H54 (cell line): ENCODE results near the gene SPTSSA.
"Not testable (repeated sequence)": the region's sequence is repeated elsewhere in the genome, so short reads cannot be mapped to it uniquely, and the experiment has no call there.

Source experiments
- DNase-seq: peaks from one replicate; pipeline ENCODE4 v3.0.0; 2011; ENCODE audit warnings: low spot score, mixed read lengths; ENCODE audit not compliant: insufficient read length
- FAIRE-seq: peaks from 3 replicates; lab custom pipeline; 2011; peaks lifted over from hg19 to GRCh38; lab: Jason Lieb, UNC
- POLR2A ChIP-seq: IDR thresholded peaks from 2 replicates; pipeline ENCODE4 v1.6.1; 2011; ENCODE audit warnings: low read depth, mild to moderate bottlenecking, low read length

The SPTSSA gene

GRCh38 chr14:34425095-34425851 is 36.8 kb downstream of the SPTSSA start:
- no peak for TF ChIP-seq POLR2A
- no peak for DNase-seq
- no peak for FAIRE-seq

GRCh38 chr14:34424488-34424887 is 37.6 kb downstream of the SPTSSA start:
- no peak for TF ChIP-seq POLR2A
- no peak for FAIRE-seq
- DNase-seq = no peak

GRCh38 chr14:34423445-34423844 is 38.6 kb downstream of the SPTSSA start:
- no peak for TF ChIP-seq POLR2A
- FAIRE-seq (no peak), DNase-seq (no peak)

- DNase-seq = no peak
- no peak for TF ChIP-seq POLR2A
- FAIRE-seq = no peak
Measured at GRCh38 chr14:34420547-34421150, 41.4 kb downstream of the SPTSSA start.

- TF ChIP-seq POLR2A = no peak
- DNase-seq = no peak
- no peak for FAIRE-seq
Measured at GRCh38 chr14:34409721-34410120, 52.3 kb downstream of the SPTSSA start.

GRCh38 chr14:34407951-34408350 is 54.1 kb downstream of the SPTSSA start:
- DNase-seq (no peak), FAIRE-seq (no peak)
- TF ChIP-seq POLR2A = no peak

GRCh38 chr14:34404416-34404815 is 57.6 kb downstream of the SPTSSA start:
- FAIRE-seq = no peak
- no peak for DNase-seq

GRCh38 chr14:34403646-34404045 is 58.4 kb downstream of the SPTSSA start:
- no peak for TF ChIP-seq POLR2A
- FAIRE-seq (no peak), DNase-seq (no peak)

More at GRCh38 chr14:34404416-34404815, 57.6 kb downstream of the SPTSSA start:
- TF ChIP-seq POLR2A = no peak

- DNase-seq = no peak
- no peak for TF ChIP-seq POLR2A
- no peak for FAIRE-seq
Measured at GRCh38 chr14:34398024-34398423, 64.0 kb downstream of the SPTSSA start.

- TF ChIP-seq POLR2A = no peak
- FAIRE-seq (no peak), DNase-seq (no peak)
Measured at GRCh38 chr14:34387974-34388516, 74.0 kb downstream of the SPTSSA start.

GRCh38 chr14:34386865-34387485 is 75.1 kb downstream of the SPTSSA start:
- no peak for TF ChIP-seq POLR2A
- no peak for DNase-seq
- no peak for FAIRE-seq

GRCh38 chr14:34385881-34386280 is 76.2 kb downstream of the SPTSSA start:
- FAIRE-seq, DNase-seq: not testable (repeated sequence)

- no peak for TF ChIP-seq POLR2A
- FAIRE-seq (no peak), DNase-seq (no peak)
Measured at GRCh38 chr14:34383839-34384238, 78.2 kb downstream of the SPTSSA start.
